IPS-NIHi7 (cell line): ENCODE measurements around the gene SOCS3.
A peak's percentile ranks its signal among the peaks of the same experiment; 100 is the strongest.
"Not testable (repeated sequence)": the region's sequence is repeated elsewhere in the genome, so short reads cannot be mapped to it uniquely, and the experiment has no call there.

ENCODE experiments used
- DNase-seq: peaks from one replicate; pipeline ENCODE4 v3.0.0; 2012; ENCODE audit warnings: mixed read lengths; ENCODE audit errors: extremely low spot score

Gene SOCS3

GRCh38 chr17:78349891-78350642, 9.8 kb downstream of the SOCS3 start:
- DNase-seq: no peak

- DNase-seq: no peak
These were observed 11.7 kb downstream of the SOCS3 start for GRCh38 chr17:78348055-78348770.

- no peak for DNase-seq
These were observed 12.4 kb downstream of the SOCS3 start for GRCh38 chr17:78347453-78347852.

GRCh38 chr17:78346605-78347250, 13.1 kb downstream of the SOCS3 start:
- DNase-seq: no peak

- DNase-seq: no peak
These were observed 13.9 kb downstream of the SOCS3 start for GRCh38 chr17:78345791-78346494.

- no peak for DNase-seq
These were observed 14.7 kb downstream of the SOCS3 start for GRCh38 chr17:78345172-78345571.

GRCh38 chr17:78344666-78345065, 15.2 kb downstream of the SOCS3 start:
- no peak for DNase-seq

- DNase-seq: no peak
These were observed 16.2 kb downstream of the SOCS3 start for GRCh38 chr17:78343543-78344201.

- peak; percentile 68 for DNase-seq
These were observed 16.7 kb downstream of the SOCS3 start for GRCh38 chr17:78343187-78343542.

- DNase-seq: no peak
These were observed 17.3 kb downstream of the SOCS3 start for GRCh38 chr17:78342449-78343186.

- DNase-seq: peak; percentile 77
These were observed 18.1 kb downstream of the SOCS3 start for GRCh38 chr17:78341559-78342448.

GRCh38 chr17:78340183-78340955, 19.5 kb downstream of the SOCS3 start:
- DNase-seq: no peak

- no peak for DNase-seq
These were observed 21.2 kb downstream of the SOCS3 start for GRCh38 chr17:78338486-78339259.

- no peak for DNase-seq
These were observed 22.4 kb downstream of the SOCS3 start for GRCh38 chr17:78337244-78338109.

GRCh38 chr17:78335209-78335608, 24.7 kb downstream of the SOCS3 start:
- no peak for DNase-seq

GRCh38 chr17:78332991-78333390, 26.9 kb downstream of the SOCS3 start:
- no peak for DNase-seq

GRCh38 chr17:78331355-78331754, 28.5 kb downstream of the SOCS3 start:
- not testable (repeated sequence) for DNase-seq
